NB4 (cell line): Measurements from ENCODE around the gene VSX2.

Source experiments
- DNase-seq: peaks from one replicate; pipeline ENCODE4 v3.0.0; 2010; ENCODE audit warnings: low read depth
- H3K4me3 ChIP-seq: one replicate; pipeline ENCODE4 v1.5.1; 2011; ENCODE audit warnings: mild to moderate bottlenecking, low read depth, low read length, moderate library complexity
- CTCF ChIP-seq: IDR thresholded peaks from one replicate; pipeline ENCODE4 v1.5.1; 2012; ENCODE audit warnings: low read depth, low read length
- MAX ChIP-seq: IDR thresholded peaks from 2 replicates; pipeline ENCODE4 v1.6.1; 2011; ENCODE audit warnings: low read depth, low read length
- MYC ChIP-seq: IDR thresholded peaks from 2 replicates; pipeline ENCODE4 v1.6.1; 2011; ENCODE audit warnings: low read depth, low read length
- POLR2A ChIP-seq: IDR thresholded peaks from 2 replicates; pipeline ENCODE4 v1.6.1; 2011; ENCODE audit warnings: mild to moderate bottlenecking; ENCODE audit not compliant: insufficient read length; ENCODE audit errors: extremely low read depth

VSX2 gene

GRCh38 chr14:74296037-74296467 lies 56.8 kb downstream of the VSX2 start:
- no peak for TF ChIP-seq MAX
- no peak for TF ChIP-seq MYC
- TF ChIP-seq POLR2A: no peak
- TF ChIP-seq CTCF: no peak
- H3K4me3 ChIP-seq: no peak overlapping the region
- DNase-seq: no peak

GRCh38 chr14:74297986-74298385 lies 58.7 kb downstream of the VSX2 start:
- H3K4me3 ChIP-seq: no peak overlapping the region
- TF ChIP-seq CTCF (no peak), POLR2A (no peak), MAX (no peak), MYC (no peak)
- DNase-seq: no peak

- no peak overlapping the region for H3K4me3 ChIP-seq
- no peak for DNase-seq
- no peak for TF ChIP-seq MYC
- TF ChIP-seq MAX: no peak
- TF ChIP-seq POLR2A: no peak
- TF ChIP-seq CTCF: no peak
Measured at GRCh38 chr14:74299061-74299545, 59.9 kb downstream of the VSX2 start.

- no peak for DNase-seq
Measured at GRCh38 chr14:74301594-74302151, 62.4 kb downstream of the VSX2 start.

GRCh38 chr14:74302152-74302628 lies 62.9 kb downstream of the VSX2 start:
- TF ChIP-seq MAX: no peak
- TF ChIP-seq MYC: 0 out of 2 replicates have a peak, but pooled peaks have one; percentile 15
- peak; percentile 27 for TF ChIP-seq CTCF
- peak overlapping the region; percentile 80 for H3K4me3 ChIP-seq
- peak; percentile 63 for DNase-seq

More at GRCh38 chr14:74301594-74302151, 62.4 kb downstream of the VSX2 start:
- H3K4me3 ChIP-seq: peak overlapping the region; percentile 80
- no peak for TF ChIP-seq MAX
- TF ChIP-seq MYC: no peak
- TF ChIP-seq CTCF: no peak
- no peak for TF ChIP-seq POLR2A
